Cerebellar cortex (tissue), 1 donor: ENCODE data around the gene FBXO31.
"Not testable (repeated sequence)": the region's sequence is repeated elsewhere in the genome, so short reads cannot be mapped to it uniquely, and the experiment has no call there.

Experiments used
- DNase-seq: peaks from one replicate; pipeline ENCODE4 v3.0.0-alpha.2; 2015; ENCODE audit warnings: low spot score

The FBXO31 gene

GRCh38 chr16:87410968-87411367, 27.4 kb upstream of the FBXO31 start:
- DNase-seq, result no peak

GRCh38 chr16:87410530-87410929, 27.0 kb upstream of the FBXO31 start:
- DNase-seq, result no peak

- no peak for DNase-seq
These were observed 26.2 kb upstream of the FBXO31 start for GRCh38 chr16:87409781-87410180.

- no peak for DNase-seq
These were observed 25.6 kb upstream of the FBXO31 start for GRCh38 chr16:87409153-87409552.

GRCh38 chr16:87407511-87408112, 24.0 kb upstream of the FBXO31 start:
- peak; percentile 57 for DNase-seq

- no peak for DNase-seq
These were observed 23.0 kb upstream of the FBXO31 start for GRCh38 chr16:87406495-87407088.

- DNase-seq, result no peak
These were observed 21.4 kb upstream of the FBXO31 start for GRCh38 chr16:87404764-87405625.

GRCh38 chr16:87395181-87395842, 11.7 kb upstream of the FBXO31 start:
- no peak for DNase-seq

GRCh38 chr16:87393680-87394055, 10.1 kb upstream of the FBXO31 start:
- no peak for DNase-seq

GRCh38 chr16:87392821-87393679, 9.5 kb upstream of the FBXO31 start:
- DNase-seq, result peak; percentile 67

- DNase-seq, result peak; percentile 94
These were observed 8.6 kb upstream of the FBXO31 start, which contains the start of gene MAP1LC3B for GRCh38 chr16:87391950-87392820. MAP1LC3B (plus strand) TSS chr16:87392336; CDS start chr16:87392428, 92 bp downstream.

GRCh38 chr16:87391324-87391949, 7.9 kb upstream of the FBXO31 start:
- DNase-seq, result no peak

- DNase-seq, result no peak
These were observed 7.2 kb upstream of the FBXO31 start for GRCh38 chr16:87390641-87391323.

- DNase-seq, result not testable (repeated sequence)
These were observed 6.3 kb upstream of the FBXO31 start for GRCh38 chr16:87389914-87390313.

- no peak for DNase-seq
These were observed 5.7 kb upstream of the FBXO31 start for GRCh38 chr16:87389245-87389644.

GRCh38 chr16:87388818-87389134, 5.2 kb upstream of the FBXO31 start:
- DNase-seq, result no peak

- DNase-seq, result peak; percentile 100
These were observed 4.6 kb upstream of the FBXO31 start for GRCh38 chr16:87387942-87388817.

GRCh38 chr16:87384875-87385167, 1.2 kb upstream of the FBXO31 start:
- not testable (repeated sequence) for DNase-seq
